SW 1271 (cell line): ENCODE results near the gene AHSP.
"Not testable (repeated sequence)": the region's sequence is repeated elsewhere in the genome, so short reads cannot be mapped to it uniquely, and the experiment has no call there.

ENCODE experiments used
- DNase-seq, 2 experiments: peaks; one replicate each; lab custom pipeline; 2025; lab: John Stamatoyannopoulos, UW

The AHSP gene

GRCh38 chr16:31531096-31531495, 3.4 kb downstream of the AHSP start:
- DNase-seq, result no peak

GRCh38 chr16:31532120-31532519, 4.4 kb downstream of the AHSP start:
- no peak for DNase-seq

GRCh38 chr16:31532896-31533295, 5.2 kb downstream of the AHSP start:
- DNase-seq, result no peak

- no peak for DNase-seq
Measured at GRCh38 chr16:31535737-31536136, 8.0 kb downstream of the AHSP start.

GRCh38 chr16:31536804-31537361, 9.2 kb downstream of the AHSP start:
- no peak for DNase-seq

- DNase-seq, result no peak
Measured at GRCh38 chr16:31537362-31538242, 9.9 kb downstream of the AHSP start.

GRCh38 chr16:31538243-31538598, 10.5 kb downstream of the AHSP start:
- not testable (repeated sequence) for DNase-seq

GRCh38 chr16:31539762-31540161, 12.1 kb downstream of the AHSP start:
- not testable (repeated sequence) for DNase-seq

- no peak for DNase-seq
Measured at GRCh38 chr16:31542763-31543162, 15.1 kb downstream of the AHSP start.

- no peak for DNase-seq
Measured at GRCh38 chr16:31561426-31562233, 33.9 kb downstream of the AHSP start.

GRCh38 chr16:31568577-31569359, 41.1 kb downstream of the AHSP start:
- no peak for DNase-seq

GRCh38 chr16:31569360-31569717, 41.6 kb downstream of the AHSP start:
- DNase-seq, result no peak

- DNase-seq, result no peak
Measured at GRCh38 chr16:31572821-31573220, 45.1 kb downstream of the AHSP start.

GRCh38 chr16:31574159-31574558, 46.5 kb downstream of the AHSP start:
- not testable (repeated sequence) for DNase-seq

GRCh38 chr16:31577411-31577810, 49.7 kb downstream of the AHSP start:
- DNase-seq, result no peak
